GF-D8 (cell line): ENCODE measurements around the gene UROC1.

Experiments
- DNase-seq: peaks from one replicate; lab custom pipeline; 2025; lab: John Stamatoyannopoulos, UW

Gene UROC1

DNA sequence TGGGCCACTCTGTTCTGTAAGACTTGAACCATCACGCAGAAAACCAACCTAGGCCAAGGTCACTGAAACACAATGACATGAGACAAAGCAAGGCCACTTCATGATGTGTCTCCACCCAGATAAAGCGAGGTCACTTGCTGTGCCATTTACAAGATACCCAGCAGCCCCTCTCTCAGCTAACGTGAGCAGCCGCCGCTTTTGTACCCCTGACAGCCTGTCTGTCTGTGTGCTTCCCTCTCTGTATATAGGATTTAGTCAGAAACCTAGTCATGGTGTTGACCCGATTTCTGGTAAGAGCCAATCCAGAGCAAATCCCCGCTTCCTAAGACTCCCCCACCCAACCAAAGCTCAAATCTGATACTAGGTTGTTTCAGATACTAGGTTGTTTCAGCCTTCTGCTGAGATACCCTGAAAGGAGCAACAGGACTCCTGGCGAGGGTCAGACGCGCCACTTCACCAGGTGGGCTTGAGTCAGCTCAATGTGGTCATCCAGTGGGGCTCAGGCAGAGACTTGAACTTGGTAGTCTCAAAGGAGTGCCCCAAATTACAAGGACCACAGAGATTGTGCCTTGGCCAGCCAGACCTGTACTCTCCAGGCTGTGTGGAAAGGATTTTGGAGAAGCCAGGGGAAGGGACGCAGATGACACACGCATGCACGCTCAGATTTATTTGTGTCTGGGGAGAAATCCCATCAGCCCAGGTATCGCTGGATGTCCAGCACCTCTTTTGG lies 38.8 kb downstream of the UROC1 start:
- DNase-seq = no peak

GRCh38 chr3:126477061-126477380 lies 40.6 kb downstream of the UROC1 start:
- DNase-seq = no peak

- DNase-seq = no peak
These were observed 41.2 kb downstream of the UROC1 start for GRCh38 chr3:126476166-126477060.

DNA sequence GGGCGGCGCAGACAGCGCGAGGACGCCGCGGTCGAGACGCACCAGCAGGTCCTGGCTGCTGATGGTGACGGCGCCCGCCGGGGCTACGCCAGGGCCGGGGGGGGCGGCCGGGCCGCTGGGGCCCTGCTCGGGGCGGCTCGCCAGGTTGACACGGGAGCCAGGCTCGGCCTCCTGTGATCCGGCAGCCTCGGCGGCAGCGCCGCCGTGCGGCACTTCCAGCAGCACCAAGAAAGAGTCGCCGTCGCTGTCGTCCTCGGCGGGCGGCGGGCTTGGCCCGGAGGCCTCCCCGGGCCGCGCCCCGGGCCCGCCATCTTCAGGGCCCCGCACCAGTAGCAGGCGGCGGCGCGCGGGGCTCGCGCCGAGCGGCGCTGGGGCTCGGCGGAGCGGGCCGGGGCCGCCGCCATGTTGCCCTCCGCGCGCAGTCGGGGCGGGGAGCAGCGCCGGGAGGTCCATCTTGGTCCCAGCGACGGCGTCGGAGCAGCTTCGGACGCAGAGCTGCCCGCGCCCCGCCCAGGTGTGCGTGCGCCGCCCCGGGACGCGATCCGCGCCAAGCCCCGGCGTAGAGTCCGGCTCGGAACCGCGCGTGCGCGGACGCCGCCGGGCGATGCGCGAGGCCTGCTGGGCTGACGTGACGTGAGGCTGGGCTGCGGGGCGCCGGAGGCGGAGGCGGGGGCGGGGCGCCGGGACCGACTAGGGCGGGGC lies 42.0 kb downstream of the UROC1 start, which contains the start of gene ZXDC:
ZXDC (minus strand) TSS at position 479 of the 702 bp plus-strand sequence; CDS start at position 453, 26 bp downstream.
- peak; percentile 80 for DNase-seq

GRCh38 chr3:126474498-126475412 lies 42.8 kb downstream of the UROC1 start:
- DNase-seq = no peak

- DNase-seq = peak; percentile 25
These were observed 44.0 kb downstream of the UROC1 start for GRCh38 chr3:126473292-126474168.

- DNase-seq = peak; percentile 98
These were observed 45.1 kb downstream of the UROC1 start for GRCh38 chr3:126472277-126473006.

GRCh38 chr3:126469479-126469878 lies 48.1 kb downstream of the UROC1 start:
- DNase-seq = no peak

- DNase-seq = peak; percentile 21
These were observed 49.3 kb downstream of the UROC1 start for GRCh38 chr3:126468028-126468891.

DNA sequence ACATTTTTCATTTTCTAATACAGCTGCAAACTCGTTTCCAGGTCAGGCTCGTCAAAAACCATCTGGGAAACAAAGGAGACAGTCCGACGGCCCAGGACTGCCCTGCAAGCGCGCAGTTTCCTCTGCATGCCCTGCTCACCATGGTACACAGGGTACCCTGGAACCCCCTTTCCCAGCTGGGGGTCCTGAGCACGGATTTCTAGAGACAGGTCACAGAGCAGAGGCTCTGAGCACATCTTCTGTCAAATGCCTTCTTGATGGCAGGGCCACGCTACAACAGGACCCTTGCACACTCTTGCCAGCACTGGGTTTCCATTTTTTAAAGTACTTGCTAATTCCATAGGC lies 50.0 kb downstream of the UROC1 start:
- no peak for DNase-seq

DNA sequence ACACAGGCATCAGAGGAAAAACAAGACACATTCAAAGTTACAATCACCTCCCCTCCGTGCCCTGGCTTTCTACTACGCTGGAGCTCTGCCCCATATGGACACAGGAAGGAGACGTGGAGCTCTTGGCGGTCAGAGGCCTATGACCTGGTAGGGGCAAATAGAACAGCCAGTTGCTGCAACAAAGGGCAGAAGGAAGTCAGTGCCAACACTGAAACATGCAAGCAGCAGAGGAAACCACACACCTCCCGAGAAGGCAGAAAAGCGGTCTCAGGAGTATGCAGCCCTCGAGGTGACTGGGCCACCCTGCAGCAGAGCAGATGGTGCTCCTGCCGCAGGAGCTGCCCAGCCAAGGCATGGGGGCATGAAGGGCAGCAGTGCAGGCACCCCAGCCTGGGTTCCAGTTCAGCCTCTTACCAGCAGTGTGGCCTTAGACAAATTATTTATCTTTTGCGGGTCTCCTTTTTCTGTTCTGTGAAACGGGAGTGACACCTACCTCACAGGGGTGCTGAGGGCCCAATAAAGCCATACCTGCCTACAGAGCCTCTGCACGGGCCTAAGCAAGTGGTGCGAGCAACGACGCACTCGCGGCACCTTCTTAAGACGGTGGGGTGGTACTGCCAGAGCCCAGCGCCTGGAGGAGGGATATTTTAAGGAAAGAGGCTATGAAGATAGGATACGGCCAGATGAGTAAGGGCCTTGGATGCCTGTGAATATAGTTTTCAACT lies 50.5 kb downstream of the UROC1 start:
- no peak for DNase-seq

DNA sequence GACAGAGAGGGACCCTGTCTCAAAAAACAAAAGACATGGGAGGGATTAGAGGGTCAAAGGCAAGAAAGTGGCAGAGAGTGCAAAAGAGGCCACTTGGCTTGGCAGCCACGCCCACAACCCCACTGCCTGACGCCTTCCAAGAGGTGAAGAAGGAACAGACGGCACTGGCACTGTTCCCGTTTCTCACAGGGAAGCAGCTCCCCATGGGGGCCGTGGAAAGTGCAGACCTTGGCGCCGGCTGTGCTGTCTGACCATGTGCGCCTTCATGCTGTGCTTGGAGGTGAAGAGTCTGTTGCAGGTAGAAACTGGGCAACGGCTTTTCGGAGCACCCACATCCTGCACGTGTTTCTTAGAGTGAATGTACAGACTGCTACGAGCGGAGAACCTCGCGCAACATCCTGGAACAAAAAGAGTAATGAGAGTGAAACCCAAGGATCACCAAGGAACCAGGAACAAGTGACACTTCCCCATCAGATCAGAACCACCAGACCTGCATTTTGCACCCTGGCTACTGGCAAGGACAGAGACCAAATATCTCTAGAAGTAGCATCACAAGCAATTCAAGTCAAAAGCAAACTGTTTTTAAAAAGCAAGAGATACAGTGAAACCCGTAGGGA lies 51.5 kb downstream of the UROC1 start:
- DNase-seq = no peak

- DNase-seq = no peak
These were observed 52.6 kb downstream of the UROC1 start for GRCh38 chr3:126464997-126465396.

DNA sequence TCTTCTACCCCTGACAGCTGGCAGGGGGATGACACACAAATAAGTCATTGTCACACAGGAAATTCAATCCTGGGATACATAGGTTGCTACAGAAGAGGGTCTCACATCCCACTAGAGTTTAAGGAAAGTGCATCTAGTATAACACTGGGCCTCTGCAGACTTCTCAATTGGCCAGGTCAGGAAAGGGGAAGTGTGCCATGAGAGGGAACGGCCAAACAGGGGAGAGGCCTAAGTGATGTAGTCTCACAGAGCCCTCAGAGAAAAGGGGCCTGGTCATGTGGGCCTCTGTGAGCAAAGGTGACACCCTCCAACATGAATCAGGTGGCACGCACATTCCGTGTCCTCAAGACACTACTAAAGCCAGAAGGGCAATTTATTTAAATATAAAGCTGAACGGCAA lies 53.1 kb downstream of the UROC1 start:
- DNase-seq = no peak

DNA sequence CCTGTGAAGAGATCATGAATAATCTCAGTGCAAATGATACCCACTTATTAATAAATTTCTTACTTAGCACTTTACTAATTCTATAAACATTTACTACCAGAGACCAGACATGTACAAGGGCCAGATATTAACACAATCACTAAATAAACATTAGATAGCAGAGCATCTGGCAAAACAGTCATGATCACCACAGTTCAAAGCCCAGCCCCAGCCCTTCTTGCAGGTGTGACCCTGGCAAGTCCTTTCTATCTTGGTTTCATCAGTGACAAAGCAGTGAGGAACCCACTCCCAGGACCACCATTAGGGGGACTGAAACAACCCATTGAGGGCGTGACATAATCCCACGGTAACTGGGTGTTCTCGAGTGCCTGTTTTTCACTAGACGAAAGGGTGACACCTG lies 53.5 kb downstream of the UROC1 start:
- no peak for DNase-seq

DNA sequence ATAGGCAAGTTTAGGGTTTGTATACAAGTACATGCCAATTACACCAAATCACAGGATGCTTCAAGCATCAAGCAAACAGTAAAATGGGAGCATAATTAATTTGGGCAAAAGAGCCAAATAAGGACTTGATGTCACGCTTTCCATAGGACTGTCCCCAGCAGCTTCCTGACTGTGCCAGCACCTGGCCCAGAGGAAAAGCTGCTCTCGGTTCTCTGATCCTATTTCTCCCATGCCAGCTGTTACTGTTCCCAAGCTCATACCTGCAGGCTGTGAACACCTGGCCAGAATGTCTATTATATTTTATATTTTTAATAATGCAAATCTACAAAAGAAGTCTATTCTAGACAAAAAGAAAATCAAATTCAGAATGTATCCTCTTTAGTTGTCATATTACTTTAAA lies 54.1 kb downstream of the UROC1 start:
- no peak for DNase-seq

DNA sequence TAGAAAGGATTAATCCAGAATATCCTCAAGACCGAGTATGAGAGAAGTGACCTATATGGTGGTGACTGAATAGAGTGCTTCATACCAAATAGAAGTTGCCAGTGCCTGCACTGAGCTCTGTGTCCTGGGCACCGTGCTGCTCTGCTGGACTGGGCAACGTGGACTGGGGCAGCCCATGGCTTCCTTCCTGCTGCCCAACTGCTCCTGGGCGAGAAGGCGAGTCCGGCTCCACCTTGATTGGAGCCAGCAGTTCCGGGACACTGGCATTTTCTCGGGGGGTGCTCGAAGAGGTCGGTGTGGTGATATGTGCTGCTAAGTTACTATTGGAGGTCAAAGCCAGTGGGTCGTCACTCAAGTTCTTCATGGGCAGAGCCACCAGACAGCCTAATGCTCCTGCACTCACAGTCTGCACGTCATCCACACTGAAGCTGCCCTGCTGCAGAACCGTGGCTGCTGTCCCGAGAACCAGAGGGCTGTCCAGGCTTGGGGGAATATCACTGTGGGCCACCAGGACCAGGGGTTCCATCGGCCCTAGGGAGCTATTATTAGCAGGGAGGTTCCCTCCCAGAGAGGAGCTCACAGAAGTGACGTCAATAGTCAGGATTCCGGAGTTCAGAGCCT lies 56.0 kb downstream of the UROC1 start:
- no peak for DNase-seq
